NCI-H82 (cell line): Measurements from ENCODE around the gene PYDC1.
"Not testable (repeated sequence)": the region's sequence is repeated elsewhere in the genome, so short reads cannot be mapped to it uniquely, and the experiment has no call there.

Source experiments
- DNase-seq: peaks from one replicate; lab custom pipeline; 2025; lab: John Stamatoyannopoulos, UW

The PYDC1 gene

DNA sequence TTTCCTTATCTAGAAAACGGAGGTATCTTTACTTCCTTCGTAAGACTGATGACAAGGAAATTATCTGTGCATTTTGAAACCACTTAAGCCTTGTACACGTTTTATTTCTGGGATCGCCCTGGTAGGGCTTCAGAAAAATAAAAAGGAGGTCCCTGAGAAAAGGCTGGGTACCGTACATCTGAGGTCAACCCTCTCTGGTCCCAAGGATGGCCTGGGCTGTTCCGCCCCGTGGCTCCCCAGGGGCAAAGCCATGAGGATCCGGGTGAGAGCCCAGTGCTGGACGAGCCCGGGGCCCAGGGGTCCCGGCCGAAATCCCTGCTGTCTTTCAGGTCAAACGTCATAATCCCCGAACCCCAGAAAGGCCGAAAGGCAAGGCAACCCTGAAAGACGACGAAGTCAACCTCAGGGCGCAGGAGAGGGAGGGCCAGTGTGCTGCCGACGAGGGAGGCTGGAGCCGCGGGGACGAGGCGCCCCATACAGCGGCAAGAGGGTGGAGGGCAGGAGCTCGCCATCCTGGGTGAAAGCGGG lies 37.7 kb downstream of the PYDC1 start:
- no peak for DNase-seq

DNA sequence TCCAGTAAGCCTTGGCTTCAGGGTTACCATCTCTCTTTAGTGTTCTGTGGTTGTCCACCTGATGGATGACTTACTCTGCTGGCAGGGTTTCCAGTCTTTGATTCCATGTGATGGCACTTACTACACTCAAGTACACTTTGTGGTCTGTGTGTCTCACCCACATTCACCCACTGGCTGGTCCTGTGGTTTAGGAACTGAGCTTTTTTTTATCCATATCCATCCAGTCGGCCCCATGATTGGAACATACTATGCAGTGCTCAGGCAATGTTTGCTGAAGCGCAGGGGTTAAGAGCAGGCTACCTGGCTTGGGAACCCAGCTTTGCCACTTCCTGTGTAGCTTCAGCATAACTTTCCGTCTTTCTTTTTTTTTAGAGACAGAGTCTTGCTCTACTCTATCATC lies 39.8 kb downstream of the PYDC1 start:
- DNase-seq, result no peak

- DNase-seq, result not testable (repeated sequence)
Observed at GRCh38 chr16:31170048-31170447, 46.9 kb downstream of the PYDC1 start.

DNA sequence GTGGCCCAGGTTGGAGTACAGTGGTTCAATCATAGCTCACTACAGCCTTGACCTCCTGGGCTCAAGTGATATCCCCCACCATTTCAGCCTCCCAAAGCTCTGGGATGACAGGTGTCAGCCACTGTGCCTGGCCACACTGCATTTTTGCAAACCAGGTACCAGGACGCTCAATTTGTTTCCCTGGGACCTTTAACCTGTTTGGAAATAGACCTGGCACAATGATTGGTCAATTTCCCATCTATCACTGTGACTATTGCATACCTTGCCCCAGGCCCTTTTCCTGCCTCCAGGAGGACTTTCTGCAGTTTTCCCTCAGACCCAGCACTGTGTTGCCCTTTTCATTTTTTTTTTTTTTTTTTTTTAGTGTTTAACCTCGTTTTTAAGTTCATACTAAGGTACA lies 48.1 kb downstream of the PYDC1 start:
- DNase-seq, result no peak

DNA sequence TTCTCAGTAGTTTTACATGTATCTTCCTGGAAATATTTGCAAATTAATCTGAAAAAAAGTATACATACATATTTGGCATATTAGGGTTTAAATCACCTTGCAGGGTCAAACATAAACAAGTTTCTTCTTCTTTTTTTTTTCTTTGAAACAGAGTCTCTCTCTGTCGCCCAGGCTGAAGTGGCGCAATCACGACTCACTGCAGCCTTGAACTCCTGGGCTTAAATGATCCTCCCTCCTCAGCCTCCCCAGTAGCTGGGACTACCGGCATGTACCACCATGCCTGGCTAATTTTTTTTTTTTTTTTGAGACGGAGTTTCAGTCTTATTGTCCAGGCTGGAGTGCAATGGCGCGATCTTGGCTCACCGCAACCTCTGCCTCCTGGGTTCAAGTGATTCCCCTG lies 49.6 kb downstream of the PYDC1 start:
- DNase-seq, result no peak
